Caco-2 (cell line): ENCODE measurements around the gene SORBS2. TPM values are rescaled to one million over a fixed set of nuclear protein-coding genes. Genes with fewer than 3 reads are reported as not detected.

ENCODE experiments used
- BruUV-seq: library from RNA; stranded (reverse); fragments of 400-500 nt; replicated peaks from 2 replicates; lab custom pipeline; 2021; lab: Mats Ljungman, UMichigan
- CTCF ChIA-PET: fragments of 300-600 bp; sonication (Branson Sonifier 250); formaldehyde crosslinking; loops from one replicate; lab custom pipeline; 2022; ENCODE audit warnings: antibody characterized with exemption; lab: Charles Lee
- POLR2A ChIA-PET: fragments of 300-600 bp; sonication (Branson Sonifier 250); formaldehyde crosslinking; loops from one replicate; lab custom pipeline; 2022; ENCODE audit warnings: antibody characterized with exemption; lab: Charles Lee
- DNase-seq, 2 experiments: peaks; one replicate each; pipeline versions ENCODE4 v3.0.0 to v3.0.0-alpha.2; 2020 to 2022
- H3K27me3 ChIP-seq: replicated peaks from 2 replicates; pipeline ENCODE4 v1.6.0; 2011; ENCODE audit warnings: low read length; ENCODE audit not compliant: control insufficient read depth, insufficient read depth
- H3K36me3 ChIP-seq: 2 replicates; pipeline ENCODE4 v1.5.1; 2011; ENCODE audit warnings: low read length; ENCODE audit not compliant: control insufficient read depth, insufficient read depth
- H3K4me1 ChIP-seq: fragments of 250-450 bp; sonication (Bioruptor Pico); 2 replicates; pipeline ENCODE4 v1.5.1; 2020; ENCODE audit warnings: mild to moderate bottlenecking
- H3K4me3 ChIP-seq: 2 replicates; pipeline ENCODE4 v1.5.1; 2011; ENCODE audit warnings: low read depth, mild to moderate bottlenecking, control low read depth, low read length
- H3K9me3 ChIP-seq: fragments of 250-450 bp; sonication (Bioruptor Pico); 2 replicates; pipeline ENCODE4 v1.5.1; 2020; ENCODE audit warnings: mild to moderate bottlenecking, moderate library complexity
- H3K27ac Mint-ChIP-seq: one replicate; pipeline ENCODE4 v1.8.0; 2022; ENCODE audit warnings: mixed read lengths; ENCODE audit not compliant: unreplicated experiment
- H3K27me3 Mint-ChIP-seq: one replicate; pipeline ENCODE4 v1.8.0; 2022; ENCODE audit warnings: mixed read lengths; ENCODE audit not compliant: insufficient read depth, unreplicated experiment
- H3K36me3 Mint-ChIP-seq: one replicate; pipeline ENCODE4 v1.8.0; 2022; ENCODE audit warnings: mild to moderate bottlenecking, mixed read lengths; ENCODE audit not compliant: insufficient read depth, unreplicated experiment
- H3K4me1 Mint-ChIP-seq: one replicate; pipeline ENCODE4 v1.8.0; 2022; ENCODE audit warnings: low read depth, mixed read lengths; ENCODE audit not compliant: unreplicated experiment
- H3K4me3 Mint-ChIP-seq: one replicate; pipeline ENCODE4 v1.8.0; 2022; ENCODE audit warnings: mild to moderate bottlenecking, moderate library complexity, mixed read lengths; ENCODE audit not compliant: unreplicated experiment
- H3K9me3 Mint-ChIP-seq: one replicate; pipeline ENCODE4 v1.8.0; 2022; ENCODE audit warnings: mixed read lengths; ENCODE audit not compliant: unreplicated experiment
- CTCF ChIP-seq, 2 experiments: fragments of 200-600 bp in 1 of 2; IDR thresholded peaks; 1 replicate in 1 of 2; 2 replicates in 1 of 2; pipeline versions ENCODE4 v1.5.1 to v1.8.0; 2011 to 2022; ENCODE audit warnings: antibody characterized with exemption in 1 of 2, control low read depth in 1 of 2, inconsistent platforms in 1 of 2, low read depth in 1 of 2, low read length in 1 of 2, mild to moderate bottlenecking in 1 of 2, moderate library complexity in 1 of 2; ENCODE audit not compliant: insufficient read depth in 1 of 2, severe bottlenecking in 1 of 2, unreplicated experiment in 1 of 2
- intact Hi-C: fragments of 100-400 bp; cut with micrococcal nuclease; formaldehyde crosslinking; loops from one replicate; pipeline ENCODE4 v1.10.0; 2022; ENCODE audit not compliant: unreplicated experiment
- total RNA-seq: library from RNA; stranded (reverse); gene quantifications from 2 replicates; pipeline ENCODE4 v1.2.3, GENCODE V29; 2022

Gene SORBS2
- total RNA-seq, 1 experiment from 2014 or later = 47.7 TPM

GRCh38 chr4:185839770-185840169, 27.8 kb upstream of the SORBS2 start:
- no peaks in the 10 kb centered on the region for H3K27me3 Mint-ChIP-seq
- CTCF ChIA-PET = no interaction called here

GRCh38 chr4:185839194-185839712, 27.3 kb upstream of the SORBS2 start:
- Mint-ChIP-seq H3K9me3 (peaks cover 29% of the 10 kb centered on the region), H3K27ac (no peak overlapping the region), H3K27me3 (no peaks in the 10 kb centered on the region), H3K36me3 (peaks cover 6% of the 10 kb centered on the region), H3K4me3 (no peak overlapping the region), H3K4me1 (peaks cover 6% of the 10 kb centered on the region)
- Histone ChIP-seq H3K9me3 (peaks cover 3% of the 10 kb centered on the region), H3K4me3 (no peak overlapping the region), H3K4me1 (peaks cover 43% of the 10 kb centered on the region), H3K36me3 (no peaks in the 10 kb centered on the region), H3K27me3 (no peaks in the 10 kb centered on the region)
- intact Hi-C loops = no loop called here
- DNase-seq = peak; percentile 24 to 63
- TF ChIP-seq CTCF (IDR thresholded peaks at IDR 0.05; ENCODE audit: insufficient read depth in 1 of 2, low read depth in 1 of 2, low read length in 1 of 2, severe bottlenecking in 1 of 2, unreplicated experiment in 1 of 2) = no peak
- ChIA-PET POLR2A (no interaction called here), CTCF (no interaction called here)
- no TSS peak for BruUV-seq

More at GRCh38 chr4:185839770-185840169, 27.8 kb upstream of the SORBS2 start:
- Mint-ChIP-seq H3K36me3 (peaks cover 5% of the 10 kb centered on the region), H3K27ac (no peak overlapping the region), H3K4me1 (peaks cover 5% of the 10 kb centered on the region), H3K4me3 (no peak overlapping the region), H3K9me3 (peaks cover 32% of the 10 kb centered on the region)
- intact Hi-C loops = no loop called here
- Histone ChIP-seq H3K4me3 (no peak overlapping the region), H3K27me3 (no peaks in the 10 kb centered on the region), H3K36me3 (no peaks in the 10 kb centered on the region), H3K4me1 (peaks cover 43% of the 10 kb centered on the region), H3K9me3 (peaks cover 3% of the 10 kb centered on the region)
- TF ChIP-seq CTCF (IDR thresholded peaks at IDR 0.05; ENCODE audit: insufficient read depth in 1 of 2, low read depth in 1 of 2, low read length in 1 of 2, severe bottlenecking in 1 of 2, unreplicated experiment in 1 of 2) = no peak
- POLR2A ChIA-PET = no interaction called here
- DNase-seq = no peak
- BruUV-seq = no TSS peak

GRCh38 chr4:185838514-185839193, 26.7 kb upstream of the SORBS2 start:
- CTCF ChIA-PET = no interaction called here

More at GRCh38 chr4:185838514-185839193, 26.7 kb upstream of the SORBS2 start:
- intact Hi-C loops = no loop called here
- H3K4me3 Mint-ChIP-seq = no peak overlapping the region
- H3K36me3 ChIP-seq = no peaks in the 10 kb centered on the region
- POLR2A ChIA-PET = no interaction called here
- no peak overlapping the region for H3K4me3 ChIP-seq
- peaks cover 23% of the 10 kb centered on the region for H3K9me3 Mint-ChIP-seq
- peaks cover 45% of the 10 kb centered on the region for H3K4me1 ChIP-seq
- H3K4me1 Mint-ChIP-seq = peaks cover 6% of the 10 kb centered on the region
- H3K27ac Mint-ChIP-seq = no peak overlapping the region
- TF ChIP-seq CTCF (IDR thresholded peaks at IDR 0.05; ENCODE audit: insufficient read depth in 1 of 2, low read depth in 1 of 2, low read length in 1 of 2, severe bottlenecking in 1 of 2, unreplicated experiment in 1 of 2) = no peak
- H3K27me3 ChIP-seq = no peaks in the 10 kb centered on the region
- DNase-seq = no peak
- H3K36me3 Mint-ChIP-seq = peaks cover 6% of the 10 kb centered on the region
- BruUV-seq = no TSS peak
- H3K27me3 Mint-ChIP-seq = no peaks in the 10 kb centered on the region
- peaks cover 5% of the 10 kb centered on the region for H3K9me3 ChIP-seq
